SH-SY5Y (cell line): ENCODE measurements around the gene TMEM255A.

Experiments used
- GATA2 ChIP-seq: IDR thresholded peaks from 2 replicates; pipeline ENCODE4 v1.6.1; 2011; ENCODE audit warnings: mild to moderate bottlenecking, low read depth, low read length
- GATA3 ChIP-seq: IDR thresholded peaks from 2 replicates; pipeline ENCODE4 v1.6.1; 2011; ENCODE audit warnings: low read depth, mild to moderate bottlenecking, low read length, moderate library complexity

- no peak for TF ChIP-seq GATA3
- TF ChIP-seq GATA2, result no peak
Observed at GRCh38 chrX:120310861-120311726, at the start of gene TMEM255A.
